Stimulated activated CD8-positive, alpha-beta memory T cell treated with anti-CD3 and anti-CD28 coated beads, Interleukin-7, amount 100 ng/mL, for 48 hours (primary cell): ENCODE results near the gene MAPRE2.

Experiments used
- DNase-seq, 2 donors: peaks; one replicate each; pipeline ENCODE4 v3.0.0-alpha.2; 2020; ENCODE audit warnings: low read depth in 1 of 2; ENCODE audit errors: extremely low read depth in 1 of 2

MAPRE2 gene

DNA sequence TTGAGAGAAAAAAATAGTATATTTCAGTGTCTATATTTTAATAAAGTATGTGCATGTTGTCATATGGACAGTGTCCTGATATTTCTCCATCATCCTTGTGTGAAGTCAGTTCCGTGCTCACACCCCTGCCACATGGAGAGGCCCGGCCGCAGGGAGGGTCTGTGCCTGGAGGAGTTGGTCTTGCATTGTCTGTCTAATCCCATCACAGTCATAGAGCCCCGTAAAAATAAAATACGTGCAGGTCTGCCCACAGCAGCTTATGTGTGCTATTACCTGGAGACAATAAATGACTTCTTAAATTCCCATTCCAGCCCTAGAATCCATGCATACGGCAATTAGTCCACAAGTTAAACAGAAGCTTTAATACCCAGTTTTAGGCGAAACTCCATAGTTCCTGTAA lies 20.1 kb downstream of the MAPRE2 start:
- no peak for DNase-seq

DNA sequence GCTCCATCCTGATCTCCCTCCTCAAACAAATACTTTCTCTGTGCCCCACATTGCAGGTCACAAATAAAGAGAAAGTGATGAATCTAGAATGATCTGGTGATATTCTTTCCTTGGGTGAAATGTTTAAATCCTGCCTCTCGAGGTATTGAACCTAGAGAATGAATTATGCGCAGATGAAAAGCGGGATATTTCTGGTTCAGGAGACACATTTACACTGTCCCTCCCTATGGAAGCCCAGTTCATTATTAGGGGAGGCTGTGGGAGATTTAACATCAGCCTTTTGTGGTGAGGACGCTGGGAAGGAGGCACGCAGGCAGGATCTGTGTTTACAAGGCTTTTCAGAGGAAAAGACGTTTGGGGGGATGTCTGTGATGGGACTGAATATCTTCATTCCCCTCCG lies 20.6 kb downstream of the MAPRE2 start:
- no peak for DNase-seq

DNA sequence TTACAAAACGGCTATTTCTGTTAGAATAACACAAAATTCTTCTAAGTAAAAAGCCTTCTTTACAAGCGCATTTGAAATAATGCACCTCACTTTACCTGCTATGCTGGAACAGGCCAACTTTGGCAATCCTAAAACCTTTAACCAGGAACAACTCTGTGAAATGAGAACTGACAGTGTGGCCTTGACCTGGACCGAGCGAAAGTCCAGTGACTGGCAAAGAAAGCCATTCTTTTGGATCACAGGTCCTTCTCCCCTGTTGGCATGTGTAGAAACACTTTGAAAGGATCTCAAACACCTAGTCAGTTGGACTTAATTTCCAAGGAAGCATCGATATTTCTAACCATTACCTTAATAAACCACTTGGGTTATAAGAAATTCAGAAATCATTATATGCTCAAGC lies 21.2 kb downstream of the MAPRE2 start:
- no peak for DNase-seq

DNA sequence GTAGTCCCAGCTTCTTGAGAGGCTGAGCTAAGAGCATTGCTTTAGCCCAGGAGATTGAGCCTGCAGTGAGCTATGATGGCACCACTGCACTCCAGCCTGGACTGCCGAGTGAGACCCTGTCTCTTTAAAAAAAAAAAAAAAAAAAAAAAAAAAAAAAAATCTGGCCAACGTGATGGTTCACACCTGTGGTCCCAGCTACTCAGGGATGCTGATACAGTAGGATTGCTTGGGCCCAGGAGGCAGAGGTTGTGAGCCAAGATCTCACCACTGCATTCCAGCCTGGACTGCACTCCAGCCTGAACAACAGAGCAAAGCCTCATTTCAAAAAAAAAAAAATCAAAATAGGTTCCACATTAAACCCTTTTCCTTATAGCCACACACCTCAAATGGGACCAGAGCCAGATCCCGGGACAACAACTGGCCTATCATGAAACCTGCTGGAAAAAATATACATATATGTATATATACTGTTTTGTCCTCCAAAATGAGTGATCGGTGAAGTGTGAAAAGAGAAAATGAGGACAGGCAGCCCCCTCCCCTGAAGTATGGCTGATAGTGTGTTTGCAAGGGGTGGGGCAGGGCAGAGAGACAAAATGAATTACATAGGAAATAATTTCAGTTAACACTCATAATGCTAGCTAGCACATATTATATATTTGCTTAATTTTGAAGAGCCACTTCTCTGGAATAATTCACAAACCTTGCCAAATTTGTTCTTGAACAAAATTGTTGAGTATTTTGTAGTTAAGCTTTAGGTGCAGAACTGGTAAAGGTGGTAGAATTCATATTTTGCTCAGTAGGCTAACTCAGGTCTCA lies 22.9 kb downstream of the MAPRE2 start:
- no peak for DNase-seq

DNA sequence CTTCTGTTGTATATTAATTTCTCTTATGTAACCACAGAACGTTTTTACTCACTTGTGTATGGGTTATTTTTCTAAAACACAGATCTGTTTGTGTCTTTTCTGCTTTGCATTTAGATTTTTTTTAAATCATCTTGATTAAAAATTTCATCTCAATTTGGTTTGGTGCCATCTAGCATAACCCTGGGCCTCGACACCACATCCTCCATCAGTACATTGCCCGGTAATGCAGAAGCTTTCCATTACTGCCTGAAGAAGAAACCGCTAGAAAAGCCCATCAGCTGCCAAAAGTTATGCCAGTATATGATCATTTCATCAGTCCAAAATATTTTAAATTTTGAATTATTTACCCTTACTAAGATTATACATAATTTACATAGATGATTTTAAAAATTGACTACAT lies 26.2 kb downstream of the MAPRE2 start:
- DNase-seq = no peak

DNA sequence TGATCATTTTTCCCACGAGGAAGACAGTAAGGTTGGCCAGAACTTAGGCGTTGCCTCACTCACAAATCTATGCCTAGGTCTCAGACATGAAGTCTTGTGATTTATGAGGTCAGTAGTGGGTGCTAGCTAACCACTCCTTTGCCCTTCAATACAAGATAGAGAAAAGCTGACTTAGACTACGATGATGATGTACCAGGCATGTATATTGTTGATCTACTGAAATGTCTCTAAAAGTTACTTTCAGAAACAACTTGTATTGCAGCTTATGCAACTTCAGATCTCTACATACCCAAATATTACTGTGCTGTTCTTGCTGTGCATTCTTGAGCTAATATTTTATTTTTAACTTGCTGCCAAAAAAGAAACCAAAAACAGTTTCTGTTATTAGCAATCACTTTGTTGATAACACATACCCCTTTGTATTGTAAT lies 30.6 kb downstream of the MAPRE2 start:
- DNase-seq = no peak

DNA sequence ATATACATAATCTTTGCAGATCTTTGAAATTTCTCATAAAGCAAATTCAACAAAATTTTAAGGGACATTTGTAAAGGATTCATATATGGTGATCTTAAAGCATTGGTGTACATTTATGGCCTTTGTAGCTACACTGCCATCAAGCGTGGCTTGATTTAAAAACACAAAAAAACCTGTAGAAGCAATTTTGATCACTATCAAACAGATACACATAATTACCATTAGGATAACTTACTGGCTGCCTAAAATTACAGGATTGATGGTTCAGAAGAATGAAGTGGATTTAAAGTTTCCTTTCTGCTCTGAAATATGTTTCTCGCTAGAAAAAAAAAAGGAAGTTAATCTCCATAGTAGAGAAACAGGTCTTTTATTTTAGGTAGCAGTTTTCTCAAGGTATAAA lies 31.4 kb downstream of the MAPRE2 start:
- no peak for DNase-seq

DNA sequence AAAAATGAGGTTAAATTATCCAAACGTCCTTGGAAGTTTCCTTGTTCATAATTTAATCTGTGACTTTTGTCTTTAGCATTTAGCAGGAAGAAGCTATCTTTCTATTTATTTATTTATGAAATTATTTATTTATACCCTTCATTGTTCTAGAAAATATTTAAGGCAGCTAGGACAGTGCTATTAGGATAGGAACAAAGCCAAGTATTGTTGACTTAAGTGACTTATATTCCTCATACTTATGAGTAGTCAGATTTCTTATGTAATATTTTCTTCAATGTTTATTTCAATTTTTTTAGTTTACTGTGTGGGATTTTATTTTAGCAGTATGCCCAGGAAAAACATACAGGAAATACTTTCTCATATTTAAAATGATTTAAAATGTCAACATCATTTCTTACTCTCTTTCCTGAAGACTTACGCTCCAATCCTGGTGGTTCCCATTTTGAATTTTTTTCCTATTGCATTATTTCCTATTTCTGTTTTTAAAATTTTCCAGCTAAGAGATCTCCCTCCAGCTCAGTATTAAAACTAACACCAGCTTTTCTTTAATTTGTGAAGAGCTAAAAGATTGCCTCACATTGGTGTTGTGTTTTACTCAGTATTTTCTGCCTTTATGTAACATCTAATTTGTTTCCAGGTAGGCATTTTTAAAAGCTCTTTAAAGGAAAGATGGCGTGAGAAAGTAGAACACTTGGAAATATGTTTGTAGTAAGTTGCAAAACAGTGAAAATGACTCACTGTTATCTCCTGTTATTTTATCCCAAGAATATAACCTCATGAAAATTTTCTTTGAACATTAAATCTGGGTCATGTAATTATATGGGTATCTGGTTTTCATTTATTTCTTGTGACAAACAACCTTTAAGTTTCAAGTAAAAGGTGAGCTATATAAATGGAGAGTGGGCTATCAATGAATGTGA lies 32.2 kb downstream of the MAPRE2 start:
- no peak for DNase-seq

DNA sequence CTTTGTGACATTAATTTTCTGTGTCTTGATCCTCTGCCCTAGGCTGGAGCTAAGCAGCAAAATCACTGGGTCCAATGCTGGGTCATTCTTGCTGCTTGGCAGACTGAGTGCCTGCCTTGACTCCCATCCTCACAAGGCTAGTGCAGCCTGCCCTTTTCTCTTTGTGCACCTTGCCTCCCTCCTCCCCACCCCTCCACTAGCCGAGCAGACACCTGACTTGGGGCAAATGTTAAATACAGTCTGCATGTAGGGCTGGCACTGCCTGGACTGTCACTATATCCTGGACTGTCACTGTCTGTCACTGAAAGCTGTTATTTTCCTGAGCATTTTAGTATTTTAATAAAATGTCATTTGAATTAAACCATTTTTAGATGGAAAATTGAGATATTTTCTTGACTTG lies 33.4 kb downstream of the MAPRE2 start:
- no peak for DNase-seq

DNA sequence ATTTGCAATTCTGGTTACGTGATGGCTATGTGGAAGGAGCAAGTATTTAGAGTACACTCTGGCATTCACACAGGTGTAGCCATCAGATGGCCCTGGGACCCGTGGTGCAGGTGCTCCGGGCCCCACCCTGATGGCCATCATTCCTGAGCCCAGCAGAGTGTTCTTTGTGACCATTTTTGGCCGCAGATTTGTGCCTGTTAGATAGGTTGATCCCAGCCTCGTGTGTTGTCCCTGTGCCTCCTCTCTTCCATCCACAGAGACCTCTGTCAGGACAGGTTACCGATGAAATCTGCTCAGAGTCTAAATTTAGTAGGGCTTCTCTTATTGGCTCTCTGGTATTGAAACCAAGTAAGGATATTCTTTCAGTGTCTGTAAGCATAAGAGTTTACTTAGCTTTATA lies 33.9 kb downstream of the MAPRE2 start:
- no peak for DNase-seq

DNA sequence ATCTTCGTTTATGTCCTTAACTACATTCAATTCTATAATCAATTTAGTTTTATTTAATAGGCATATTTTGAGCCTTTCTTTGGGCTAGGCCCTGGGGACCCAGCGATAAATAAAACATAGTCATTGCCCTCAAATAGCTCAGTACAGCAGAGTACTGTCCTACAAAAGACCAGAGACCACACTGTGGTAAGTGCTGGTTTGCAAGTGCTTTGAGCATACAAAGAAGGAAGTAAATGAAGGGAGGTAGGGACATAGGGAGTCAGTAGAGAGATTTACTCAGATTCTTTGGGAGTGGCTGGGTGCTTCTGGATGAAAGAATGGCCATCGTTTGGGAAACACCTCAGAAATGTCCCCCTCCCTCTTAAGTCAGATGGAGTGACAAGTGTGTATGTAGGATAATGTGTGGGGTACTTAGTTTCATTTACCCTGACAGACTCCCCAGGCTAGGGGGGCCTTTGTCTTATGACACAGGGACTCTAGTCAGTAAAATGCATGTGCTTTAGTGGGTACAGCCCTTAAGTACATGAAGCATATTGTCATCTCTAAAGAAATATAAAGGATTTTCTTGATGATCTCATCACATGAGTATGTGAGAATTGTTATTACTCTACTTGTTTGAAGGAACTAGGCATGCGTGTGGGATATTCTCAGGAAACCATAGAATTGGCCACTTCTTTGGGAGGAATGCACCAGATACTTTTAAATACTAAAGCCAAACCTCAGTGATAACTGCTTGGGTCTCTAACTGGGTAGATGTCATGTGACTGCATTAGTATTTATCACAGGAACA lies 35.1 kb downstream of the MAPRE2 start:
- DNase-seq = no peak

DNA sequence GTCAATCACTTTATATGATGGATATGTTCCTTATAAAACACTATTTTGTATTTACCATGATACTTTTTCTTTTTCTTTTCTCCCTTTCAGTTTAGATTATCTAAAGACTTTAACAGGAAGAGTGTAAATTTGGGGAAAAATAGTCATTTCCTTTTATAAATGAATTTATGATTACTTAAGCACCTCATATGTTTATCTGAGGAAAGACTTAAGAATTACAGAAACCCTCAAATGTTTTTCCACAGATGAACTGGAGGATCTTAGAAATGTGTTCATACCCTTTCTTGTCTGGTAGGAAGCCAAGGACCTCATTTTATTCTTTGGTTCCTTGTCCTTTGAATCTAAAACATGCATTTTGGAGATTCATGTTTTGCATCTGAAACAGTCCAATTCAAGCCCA lies 36.7 kb downstream of the MAPRE2 start:
- no peak for DNase-seq

DNA sequence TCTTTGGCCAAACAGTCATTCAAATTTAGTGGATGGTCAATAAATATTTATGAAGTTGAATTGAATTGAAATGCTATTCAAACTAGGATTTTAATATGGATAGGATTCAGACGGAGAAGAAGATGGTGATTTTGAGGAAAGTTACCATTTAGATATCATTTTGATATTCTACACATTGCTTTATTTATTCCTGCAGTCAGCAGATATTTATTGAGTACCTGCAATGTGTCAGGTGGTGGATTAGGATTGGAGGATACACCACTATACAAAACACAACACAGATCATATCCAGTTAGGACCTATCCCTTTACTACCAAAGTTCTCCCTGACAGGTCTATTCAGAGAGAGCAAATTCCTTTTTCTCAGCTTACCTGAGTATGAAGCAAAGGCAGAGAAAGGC lies 38.8 kb downstream of the MAPRE2 start:
- DNase-seq = no peak

DNA sequence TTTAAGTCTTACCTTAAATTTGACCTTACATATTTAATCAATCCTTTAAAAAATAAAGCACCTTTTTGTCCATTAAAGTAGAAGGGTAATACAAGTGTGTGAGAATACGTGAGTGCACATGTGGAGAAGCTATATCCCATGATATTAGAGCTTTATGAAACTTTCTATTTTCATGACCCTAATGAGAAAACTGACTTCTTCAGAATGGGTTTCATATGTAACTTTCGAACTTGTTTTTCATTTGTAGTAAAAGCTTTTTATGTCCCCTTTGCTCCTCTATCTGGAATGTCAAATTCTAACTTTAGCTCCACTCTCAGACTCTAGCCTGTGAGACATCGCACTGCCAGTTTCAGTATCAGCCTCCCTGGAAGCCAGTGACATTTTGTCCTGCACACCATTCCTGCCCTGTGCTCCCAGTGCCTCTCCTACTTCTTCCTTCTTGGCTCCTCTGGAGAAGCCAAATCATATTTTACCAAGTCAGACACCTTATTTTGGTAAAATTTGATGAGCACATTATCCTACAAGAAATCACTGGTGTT lies 42.0 kb downstream of the MAPRE2 start:
- no peak for DNase-seq

DNA sequence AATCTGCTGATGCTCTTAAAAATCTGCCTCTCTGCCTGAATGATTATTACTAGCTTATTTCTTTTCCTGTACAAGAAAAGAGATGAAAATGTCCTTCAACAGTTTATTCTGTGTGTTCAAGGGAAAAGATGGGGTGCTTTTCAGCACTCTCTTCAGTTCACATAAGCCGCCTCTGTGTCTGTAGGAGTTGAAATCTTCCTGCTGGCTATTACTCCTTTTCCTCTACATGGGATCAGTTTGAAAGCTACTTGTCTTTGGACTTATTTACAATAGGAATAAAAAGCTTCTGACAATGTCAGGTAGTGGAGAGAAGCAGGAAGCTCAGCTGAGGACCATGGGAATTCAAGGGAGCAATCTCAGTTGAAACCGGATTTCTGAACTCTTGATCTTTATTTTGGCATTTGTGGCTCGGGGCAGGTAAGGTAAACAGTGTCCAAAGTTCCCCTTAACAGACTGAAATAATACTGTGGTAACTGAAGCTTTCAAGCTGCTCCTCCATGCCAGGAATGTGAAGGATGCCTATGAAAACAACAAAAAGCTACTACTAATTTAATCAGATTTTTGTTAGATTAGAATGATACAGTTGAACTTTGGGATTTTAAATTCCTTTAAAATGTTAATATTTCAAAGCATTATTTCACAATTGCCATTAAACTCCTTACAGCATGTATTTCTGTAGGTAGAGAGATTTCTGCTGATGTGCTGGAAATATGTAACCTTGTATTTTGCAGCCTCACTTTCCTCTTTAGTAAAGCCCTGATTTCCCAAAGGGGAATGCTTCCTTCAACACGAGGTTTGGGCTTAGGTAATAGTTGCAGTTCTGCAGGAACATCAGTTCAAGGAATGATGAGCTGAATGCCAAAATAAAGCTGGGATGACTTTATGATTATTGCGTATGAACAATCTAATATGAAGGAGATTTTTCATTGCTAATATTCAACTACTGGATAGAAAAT lies 43.6 kb downstream of the MAPRE2 start:
- DNase-seq = no peak

DNA sequence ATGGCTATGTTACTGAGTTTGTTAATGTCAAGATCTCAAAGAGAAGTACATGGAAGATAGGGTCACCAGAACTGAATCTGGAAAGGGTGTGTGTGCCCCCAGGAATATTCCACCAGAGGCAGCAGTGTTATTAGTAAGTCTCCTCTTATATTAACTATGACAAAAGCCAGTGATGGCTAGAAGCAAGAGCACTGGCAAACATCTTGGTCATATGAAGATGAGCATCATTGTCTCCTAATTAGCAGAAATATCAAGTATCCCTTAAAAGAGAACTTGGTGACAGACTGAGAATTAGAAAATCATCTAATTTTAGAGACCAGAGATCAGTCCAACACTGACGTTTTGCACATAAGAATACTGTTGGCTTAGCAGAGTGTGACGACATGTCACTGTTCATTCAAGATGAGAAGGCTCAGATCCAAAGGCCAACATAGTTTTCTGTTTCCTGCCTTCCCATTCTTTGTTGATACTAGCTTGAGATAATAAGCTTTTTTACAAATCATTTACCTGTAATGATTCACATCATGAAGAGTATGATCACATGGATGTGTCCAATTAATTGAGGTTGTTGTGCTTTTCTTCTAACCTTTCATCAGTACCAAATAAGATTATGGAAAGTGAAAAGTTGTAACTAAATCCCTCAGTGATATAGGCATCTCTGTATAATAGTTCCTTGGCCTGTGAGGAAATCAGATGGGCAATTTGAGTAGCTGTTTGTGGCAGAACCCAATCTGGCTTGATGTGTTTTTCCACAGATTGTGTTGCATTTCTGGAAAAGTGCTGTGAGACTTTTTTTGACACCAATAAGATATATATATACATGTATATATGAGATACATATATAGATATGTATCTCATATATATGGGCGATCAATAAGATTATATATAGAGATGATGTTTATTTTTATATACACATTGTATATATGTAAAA lies 44.5 kb downstream of the MAPRE2 start:
- DNase-seq = no peak

DNA sequence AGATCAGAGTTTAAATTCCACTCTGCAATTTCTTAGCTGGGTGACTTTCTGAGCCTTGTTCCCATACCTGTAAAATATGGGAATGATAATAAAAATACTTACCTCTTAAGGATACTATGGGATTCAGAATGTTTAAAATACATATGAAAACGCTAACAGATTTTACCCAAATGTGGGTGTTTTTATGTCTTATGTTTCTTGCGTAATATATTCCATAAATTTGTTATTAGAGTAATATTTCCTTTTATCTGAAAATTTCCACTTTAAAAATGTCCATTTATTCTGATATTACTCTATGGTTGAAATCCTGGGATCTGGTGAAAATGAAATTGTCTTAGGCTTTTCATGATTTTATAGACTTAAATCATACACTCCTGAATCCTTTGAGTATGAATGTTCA lies 45.5 kb downstream of the MAPRE2 start:
- DNase-seq = no peak

DNA sequence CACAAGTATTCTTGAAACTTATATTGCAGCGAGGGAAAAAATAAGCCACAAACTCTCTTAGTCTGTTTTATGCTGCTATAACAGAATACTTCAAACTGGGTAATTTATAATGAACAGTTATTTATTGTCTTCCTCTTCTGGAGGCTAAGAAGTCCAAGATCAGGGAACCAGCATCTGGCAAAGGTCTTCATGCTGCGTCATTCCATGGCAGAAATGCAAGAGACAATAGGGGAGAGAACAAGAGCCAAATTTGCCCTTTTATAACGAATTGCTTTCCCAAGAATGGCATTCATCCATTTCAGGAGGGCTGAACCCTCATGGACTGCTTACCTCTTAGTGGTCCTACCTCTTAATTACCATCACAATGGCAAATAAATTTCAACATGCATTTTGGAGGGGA lies 46.5 kb downstream of the MAPRE2 start:
- no peak for DNase-seq

DNA sequence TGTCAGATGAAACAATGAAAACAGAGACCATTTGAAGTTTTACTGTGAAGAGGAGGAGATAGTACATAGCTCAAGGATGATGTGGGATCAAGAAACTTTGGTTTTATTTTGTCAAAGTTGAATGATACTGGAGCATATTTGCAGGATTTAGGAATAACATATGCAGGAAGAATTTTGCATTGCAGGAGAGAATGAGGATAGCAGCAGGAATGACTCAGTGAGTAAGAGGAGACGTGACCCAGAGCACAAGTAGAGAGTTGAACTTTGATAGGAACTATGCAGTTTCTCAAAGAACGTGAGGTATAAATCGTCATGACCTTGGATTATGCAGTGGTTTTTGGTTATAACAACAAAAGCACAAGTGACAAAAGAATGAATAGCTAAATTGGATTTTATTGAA lies 47.7 kb downstream of the MAPRE2 start:
- no peak for DNase-seq
